ENCODE measurements around the gene PRKAB1. TPM values are rescaled to one million over a fixed set of nuclear protein-coding genes. Genes with fewer than 3 reads are reported as not detected.

PRKAB1 gene
- total and polyA plus RNA-seq, 9 of the 15 experiments (the other 6 are each of a cell fraction or from before 2014, with no cell fraction given), result 32.6 to 94.2 (median 63.8) TPM

DNA sequence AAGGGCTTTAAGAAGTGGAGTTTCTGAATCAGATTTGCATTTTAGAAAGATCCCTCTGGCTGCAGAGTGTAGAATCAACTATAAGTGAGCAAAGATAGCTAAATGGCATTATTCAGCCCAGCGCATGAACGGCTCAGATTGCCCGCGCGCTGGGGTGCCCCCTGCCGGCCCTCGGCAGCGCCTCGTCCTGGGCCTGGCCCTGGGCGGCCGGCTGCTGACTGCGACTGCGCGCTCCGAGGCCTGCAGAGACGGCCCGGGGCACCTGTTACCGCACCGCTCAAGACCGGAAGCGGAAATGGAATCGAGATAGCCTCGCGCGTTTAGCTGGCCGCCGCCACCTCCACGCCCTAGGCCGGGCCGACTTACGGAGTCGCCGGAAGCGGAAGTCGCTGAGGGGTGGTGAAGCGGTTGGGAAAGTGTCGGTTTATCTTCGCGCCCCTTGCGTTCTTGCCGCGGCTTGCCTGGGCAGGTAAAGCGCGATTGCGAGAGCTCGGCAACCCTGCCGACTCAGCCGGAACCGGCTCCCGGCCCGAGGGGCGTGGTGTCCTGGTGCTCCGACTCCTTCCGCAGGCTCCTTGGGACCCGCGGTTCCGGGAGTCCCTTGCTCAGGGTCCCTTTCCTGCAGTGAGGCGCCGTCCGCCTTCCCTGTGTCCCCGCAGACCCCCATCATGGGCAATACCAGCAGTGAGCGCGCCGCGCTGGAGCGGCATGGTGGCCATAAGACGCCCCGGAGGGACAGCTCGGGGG lies at the start of gene PRKAB1 (continued):
- TF ChIP-seq, protein P1, sequence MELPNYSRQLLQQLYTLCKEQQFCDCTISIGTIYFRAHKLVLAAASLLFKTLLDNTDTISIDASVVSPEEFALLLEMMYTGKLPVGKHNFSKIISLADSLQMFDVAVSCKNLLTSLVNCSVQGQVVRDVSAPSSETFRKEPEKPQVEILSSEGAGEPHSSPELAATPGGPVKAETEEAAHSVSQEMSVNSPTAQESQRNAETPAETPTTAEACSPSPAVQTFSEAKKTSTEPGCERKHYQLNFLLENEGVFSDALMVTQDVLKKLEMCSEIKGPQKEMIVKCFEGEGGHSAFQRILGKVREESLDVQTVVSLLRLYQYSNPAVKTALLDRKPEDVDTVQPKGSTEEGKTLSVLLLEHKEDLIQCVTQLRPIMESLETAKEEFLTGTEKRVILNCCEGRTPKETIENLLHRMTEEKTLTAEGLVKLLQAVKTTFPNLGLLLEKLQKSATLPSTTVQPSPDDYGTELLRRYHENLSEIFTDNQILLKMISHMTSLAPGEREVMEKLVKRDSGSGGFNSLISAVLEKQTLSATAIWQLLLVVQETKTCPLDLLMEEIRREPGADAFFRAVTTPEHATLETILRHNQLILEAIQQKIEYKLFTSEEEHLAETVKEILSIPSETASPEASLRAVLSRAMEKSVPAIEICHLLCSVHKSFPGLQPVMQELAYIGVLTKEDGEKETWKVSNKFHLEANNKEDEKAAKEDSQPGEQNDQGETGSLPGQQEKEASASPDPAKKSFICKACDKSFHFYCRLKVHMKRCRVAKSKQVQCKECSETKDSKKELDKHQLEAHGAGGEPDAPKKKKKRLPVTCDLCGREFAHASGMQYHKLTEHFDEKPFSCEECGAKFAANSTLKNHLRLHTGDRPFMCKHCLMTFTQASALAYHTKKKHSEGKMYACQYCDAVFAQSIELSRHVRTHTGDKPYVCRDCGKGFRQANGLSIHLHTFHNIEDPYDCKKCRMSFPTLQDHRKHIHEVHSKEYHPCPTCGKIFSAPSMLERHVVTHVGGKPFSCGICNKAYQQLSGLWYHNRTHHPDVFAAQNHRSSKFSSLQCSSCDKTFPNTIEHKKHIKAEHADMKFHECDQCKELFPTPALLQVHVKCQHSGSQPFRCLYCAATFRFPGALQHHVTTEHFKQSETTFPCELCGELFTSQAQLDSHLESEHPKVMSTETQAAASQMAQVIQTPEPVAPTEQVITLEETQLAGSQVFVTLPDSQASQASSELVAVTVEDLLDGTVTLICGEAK (IDR thresholded peaks at IDR 0.05), result peak; percentile 99
- TF ChIP-seq, protein P1 (CRISPR knock-in tag; IDR thresholded peaks at IDR 0.05), result no peak
- TF ChIP-seq GTF2F1 (IDR thresholded peaks at IDR 0.05; ENCODE audit: low read depth, low read length) (peak; percentile 73; the same call in 1 of the 2 replicates), ZBTB2 (IDR thresholded peaks at IDR 0.05) (peak; percentile 73), TAF1 (IDR thresholded peaks at IDR 0.05; ENCODE audit: control insufficient read depth, extremely low read depth, insufficient read depth, low read length, severe bottlenecking) (peak; percentile 89), RBM39 (optimal IDR thresholded peaks at IDR 0.05; ENCODE audit: low read depth, low read length) (no peak), DIDO1 (tag; IDR thresholded peaks at IDR 0.05; ENCODE audit: low read depth) (peak; percentile 72; the same call in 1 of the 2 replicates), CBFA2T2 (conservative IDR thresholded peaks at IDR 0.05) (peak; percentile 8; the same call in 1 of the 2 replicates), GATAD2A (IDR thresholded peaks at IDR 0.05) (no peak), BCOR (IDR thresholded peaks at IDR 0.05) (0 out of 2 replicates have a peak, but pooled peaks have one; percentile 18)
- TF ChIP-seq, protein P2, sequence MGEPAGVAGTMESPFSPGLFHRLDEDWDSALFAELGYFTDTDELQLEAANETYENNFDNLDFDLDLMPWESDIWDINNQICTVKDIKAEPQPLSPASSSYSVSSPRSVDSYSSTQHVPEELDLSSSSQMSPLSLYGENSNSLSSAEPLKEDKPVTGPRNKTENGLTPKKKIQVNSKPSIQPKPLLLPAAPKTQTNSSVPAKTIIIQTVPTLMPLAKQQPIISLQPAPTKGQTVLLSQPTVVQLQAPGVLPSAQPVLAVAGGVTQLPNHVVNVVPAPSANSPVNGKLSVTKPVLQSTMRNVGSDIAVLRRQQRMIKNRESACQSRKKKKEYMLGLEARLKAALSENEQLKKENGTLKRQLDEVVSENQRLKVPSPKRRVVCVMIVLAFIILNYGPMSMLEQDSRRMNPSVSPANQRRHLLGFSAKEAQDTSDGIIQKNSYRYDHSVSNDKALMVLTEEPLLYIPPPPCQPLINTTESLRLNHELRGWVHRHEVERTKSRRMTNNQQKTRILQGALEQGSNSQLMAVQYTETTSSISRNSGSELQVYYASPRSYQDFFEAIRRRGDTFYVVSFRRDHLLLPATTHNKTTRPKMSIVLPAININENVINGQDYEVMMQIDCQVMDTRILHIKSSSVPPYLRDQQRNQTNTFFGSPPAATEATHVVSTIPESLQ (CRISPR knock-in tag; IDR thresholded peaks at IDR 0.05), result no peak; the same call in 1 of the 2 replicates
- TF ChIP-seq, protein P3, sequence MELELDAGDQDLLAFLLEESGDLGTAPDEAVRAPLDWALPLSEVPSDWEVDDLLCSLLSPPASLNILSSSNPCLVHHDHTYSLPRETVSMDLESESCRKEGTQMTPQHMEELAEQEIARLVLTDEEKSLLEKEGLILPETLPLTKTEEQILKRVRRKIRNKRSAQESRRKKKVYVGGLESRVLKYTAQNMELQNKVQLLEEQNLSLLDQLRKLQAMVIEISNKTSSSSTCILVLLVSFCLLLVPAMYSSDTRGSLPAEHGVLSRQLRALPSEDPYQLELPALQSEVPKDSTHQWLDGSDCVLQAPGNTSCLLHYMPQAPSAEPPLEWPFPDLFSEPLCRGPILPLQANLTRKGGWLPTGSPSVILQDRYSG (tag; conservative IDR thresholded peaks at IDR 0.05; ENCODE audit: low read depth), result no peak

Measured in K562 (cell line).